Adipocyte (in vitro differentiated cells): Measurements from ENCODE around the gene SIGLECL1.
"Not testable (repeated sequence)": the region's sequence is repeated elsewhere in the genome, so short reads cannot be mapped to it uniquely, and the experiment has no call there.

Source experiments
- DNase-seq: peaks from one replicate; pipeline ENCODE4 v3.0.0-alpha.2; 2015; ENCODE audit warnings: low read depth
- H3K27me3 ChIP-seq: replicated peaks from 2 replicates; pipeline ENCODE4 v1.7.0; 2013; ENCODE audit warnings: mild to moderate bottlenecking, low read length, moderate library complexity; ENCODE audit not compliant: control insufficient read depth, insufficient read depth
- H3K36me3 ChIP-seq: 2 replicates; pipeline ENCODE4 v1.7.0; 2013; ENCODE audit warnings: low read length, mild to moderate bottlenecking, moderate library complexity; ENCODE audit not compliant: control insufficient read depth, insufficient read depth, severe bottlenecking
- H3K4me1 ChIP-seq: 2 replicates; pipeline ENCODE4 v1.7.0; 2013; ENCODE audit warnings: mild to moderate bottlenecking, low read length, moderate library complexity; ENCODE audit not compliant: control insufficient read depth, insufficient read depth
- H3K4me3 ChIP-seq: 2 replicates; pipeline ENCODE4 v1.7.0; 2013; ENCODE audit warnings: mild to moderate bottlenecking, low read length, moderate library complexity
- H3K9ac ChIP-seq: 2 replicates; pipeline ENCODE4 v1.7.0; 2013; ENCODE audit warnings: mild to moderate bottlenecking, low read length, moderate library complexity
- H3K9me3 ChIP-seq: 2 replicates; pipeline ENCODE4 v1.7.0; 2013; ENCODE audit warnings: mild to moderate bottlenecking, low read length, moderate library complexity; ENCODE audit not compliant: control insufficient read depth

SIGLECL1 gene

DNA sequence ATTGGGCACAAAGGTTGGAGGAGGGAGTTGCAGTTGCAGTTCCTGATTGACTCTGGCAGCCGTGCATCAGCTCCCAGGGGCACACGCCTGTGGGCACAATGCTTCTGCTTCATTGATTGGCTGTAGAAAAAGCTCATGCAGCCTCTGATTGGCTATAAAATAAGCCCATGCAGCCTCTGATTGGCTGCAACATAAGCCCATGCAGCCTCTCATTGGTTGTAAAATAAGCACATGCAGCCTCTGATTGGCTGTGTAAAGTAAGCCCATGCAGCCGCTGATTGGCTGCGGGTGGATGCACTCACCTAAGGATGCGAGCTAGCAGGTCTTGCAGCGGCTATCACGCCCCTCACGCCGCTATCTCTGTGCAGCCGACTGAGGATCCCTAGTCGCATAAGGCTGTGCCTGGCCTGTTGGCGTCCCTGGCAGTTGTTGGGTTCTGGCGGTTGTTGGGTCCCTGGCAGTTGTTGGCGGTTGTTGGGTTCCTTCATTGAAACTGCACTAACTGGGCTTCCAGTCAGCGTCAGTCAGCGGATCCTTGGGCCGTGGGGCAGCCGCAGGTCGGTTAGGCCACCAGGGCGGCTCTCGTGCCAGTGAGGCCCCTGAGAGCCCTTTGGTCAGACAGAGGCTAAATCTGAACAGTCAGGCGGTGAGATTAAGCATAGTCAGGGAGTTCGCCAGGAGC lies at the start of gene SIGLECL1:
TSS of gene SIGLECL1 (plus strand) at position 295 of the 682 bp plus-strand sequence. CDS start 12,993 bp downstream, outside the sequence.
- no peaks in the 10 kb centered on the region for H3K4me1 ChIP-seq
- H3K36me3 ChIP-seq: no peaks in the 10 kb centered on the region
- DNase-seq: no peak
- H3K9ac ChIP-seq: no peak within 1 kb of the TSS
- peaks cover 4% of the 10 kb centered on the region for H3K9me3 ChIP-seq
- no peak within 1 kb of the TSS for H3K4me3 ChIP-seq
- H3K27me3 ChIP-seq: no peaks in the 10 kb centered on the region

DNA sequence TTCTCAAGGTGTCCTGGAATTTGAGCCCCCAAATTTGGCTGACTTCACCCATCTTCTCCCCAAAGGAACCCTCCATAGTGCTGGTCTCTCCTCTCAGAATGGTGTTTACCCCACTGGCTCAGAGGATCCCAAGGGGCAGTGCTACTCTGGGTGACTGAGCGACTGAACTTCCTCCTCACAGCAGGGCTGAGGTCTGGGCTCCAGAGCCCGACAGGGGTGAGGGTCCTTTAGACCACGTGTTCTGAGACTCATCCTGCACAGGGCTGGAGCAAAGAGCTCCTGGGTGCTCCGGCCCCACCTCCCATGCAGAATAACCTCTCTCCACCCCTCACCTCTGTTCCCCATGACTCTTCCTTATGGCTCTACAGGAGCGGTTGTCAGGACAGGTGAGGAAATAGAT lies 49.2 kb upstream of the SIGLECL1 start:
- no peaks in the 10 kb centered on the region for H3K36me3 ChIP-seq
- peaks cover 11% of the 10 kb centered on the region for H3K27me3 ChIP-seq
- no peak for DNase-seq
- H3K4me3 ChIP-seq: no peak overlapping the region
- H3K4me1 ChIP-seq: no peaks in the 10 kb centered on the region
- H3K9ac ChIP-seq: no peak overlapping the region
- H3K9me3 ChIP-seq: no peaks in the 10 kb centered on the region

GRCh38 chr19:51203916-51204315 lies 47.0 kb upstream of the SIGLECL1 start:
- H3K4me1 ChIP-seq: no peaks in the 10 kb centered on the region
- H3K27me3 ChIP-seq: peaks cover 11% of the 10 kb centered on the region
- H3K9me3 ChIP-seq: no peaks in the 10 kb centered on the region
- no peak overlapping the region for H3K4me3 ChIP-seq
- DNase-seq: no peak
- H3K9ac ChIP-seq: no peak overlapping the region
- H3K36me3 ChIP-seq: no peaks in the 10 kb centered on the region

DNA sequence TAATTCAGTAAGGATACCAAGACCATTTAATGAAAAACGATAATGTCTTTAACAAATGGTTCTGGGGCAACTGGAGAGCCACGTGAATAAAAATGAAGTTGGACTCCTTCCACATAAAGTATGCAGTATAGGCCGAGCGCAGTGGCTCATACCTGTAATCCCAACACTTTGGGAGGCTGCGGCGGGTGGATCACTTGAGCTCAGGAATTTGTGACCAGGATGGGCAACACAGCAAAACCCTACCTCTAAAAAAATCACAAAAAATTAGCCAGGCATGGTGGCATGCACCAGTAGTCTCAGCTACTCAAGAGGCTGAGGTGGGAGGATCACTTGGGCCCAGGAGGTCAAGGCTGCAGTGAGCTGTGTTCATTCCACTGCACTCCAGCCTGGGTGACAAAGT lies 46.6 kb upstream of the SIGLECL1 start:
- Histone ChIP-seq H3K4me3 (no peak overlapping the region), H3K4me1 (no peaks in the 10 kb centered on the region), H3K9ac (no peak overlapping the region), H3K9me3 (no peaks in the 10 kb centered on the region), H3K36me3 (no peaks in the 10 kb centered on the region), H3K27me3 (peaks cover 11% of the 10 kb centered on the region)
- DNase-seq: no peak

GRCh38 chr19:51207747-51208146 lies 43.1 kb upstream of the SIGLECL1 start:
- H3K36me3 ChIP-seq: no peaks in the 10 kb centered on the region
- no peaks in the 10 kb centered on the region for H3K4me1 ChIP-seq
- H3K9me3 ChIP-seq: no peaks in the 10 kb centered on the region
- H3K4me3 ChIP-seq: no peak overlapping the region
- DNase-seq: no peak
- H3K9ac ChIP-seq: no peak overlapping the region
- H3K27me3 ChIP-seq: peaks cover 4% of the 10 kb centered on the region

GRCh38 chr19:51210191-51210784 lies 40.6 kb upstream of the SIGLECL1 start:
- Histone ChIP-seq H3K4me1 (no peaks in the 10 kb centered on the region), H3K27me3 (peaks cover 3% of the 10 kb centered on the region), H3K9me3 (no peaks in the 10 kb centered on the region), H3K4me3 (no peak overlapping the region), H3K9ac (no peak overlapping the region), H3K36me3 (no peaks in the 10 kb centered on the region)
- DNase-seq: no peak

- H3K4me1 ChIP-seq, DNase-seq, H3K9me3 ChIP-seq, H3K27me3 ChIP-seq, H3K9ac ChIP-seq, H3K36me3 ChIP-seq, H3K4me3 ChIP-seq: not testable (repeated sequence)
These were observed 40.0 kb upstream of the SIGLECL1 start for GRCh38 chr19:51210874-51211361.

DNA sequence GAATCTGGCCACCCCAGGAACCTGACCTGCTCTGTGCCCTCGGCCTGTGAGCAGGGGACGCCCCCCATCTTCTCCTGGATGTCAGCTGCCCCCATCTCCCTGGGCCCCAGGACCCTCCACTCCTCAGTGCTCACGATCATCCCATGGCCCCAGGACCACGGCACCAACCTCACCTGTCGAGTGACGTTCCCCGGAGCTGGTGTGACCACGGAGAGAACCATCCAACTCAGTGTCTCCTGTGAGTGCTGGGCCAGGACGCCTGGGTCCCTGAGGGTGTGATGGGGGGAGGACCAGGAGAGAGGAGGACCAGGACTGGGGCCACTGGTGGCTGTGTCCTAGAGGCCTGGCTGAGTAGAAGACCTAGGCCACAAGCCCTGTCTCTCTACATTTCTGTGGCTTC lies 39.0 kb upstream of the SIGLECL1 start:
- Histone ChIP-seq H3K9ac (no peak overlapping the region), H3K27me3 (no peaks in the 10 kb centered on the region), H3K36me3 (no peaks in the 10 kb centered on the region), H3K4me3 (no peak overlapping the region), H3K4me1 (no peaks in the 10 kb centered on the region), H3K9me3 (no peaks in the 10 kb centered on the region)
- no peak for DNase-seq

- no peaks in the 10 kb centered on the region for H3K36me3 ChIP-seq
- H3K27me3 ChIP-seq: peaks cover 2% of the 10 kb centered on the region
- no peak overlapping the region for H3K4me3 ChIP-seq
- no peak for DNase-seq
- H3K9ac ChIP-seq: no peak overlapping the region
- no peaks in the 10 kb centered on the region for H3K9me3 ChIP-seq
- H3K4me1 ChIP-seq: no peaks in the 10 kb centered on the region
These were observed 31.6 kb upstream of the SIGLECL1 start for GRCh38 chr19:51219307-51219706.

- Histone ChIP-seq H3K9ac (no peak overlapping the region), H3K27me3 (peaks cover 4% of the 10 kb centered on the region), H3K9me3 (no peaks in the 10 kb centered on the region), H3K4me3 (no peak overlapping the region), H3K36me3 (no peaks in the 10 kb centered on the region), H3K4me1 (no peaks in the 10 kb centered on the region)
- no peak for DNase-seq
These were observed 30.9 kb upstream of the SIGLECL1 start for GRCh38 chr19:51219971-51220370.

GRCh38 chr19:51220996-51221395 lies 29.9 kb upstream of the SIGLECL1 start:
- H3K9ac ChIP-seq: no peak overlapping the region
- no peaks in the 10 kb centered on the region for H3K4me1 ChIP-seq
- no peaks in the 10 kb centered on the region for H3K9me3 ChIP-seq
- H3K36me3 ChIP-seq: no peaks in the 10 kb centered on the region
- DNase-seq: no peak
- H3K4me3 ChIP-seq: no peak overlapping the region
- peaks cover 4% of the 10 kb centered on the region for H3K27me3 ChIP-seq
